Mammary epithelial cell (primary cell): ENCODE data around the gene NOP9.

Experiments
- CTCF ChIP-seq, 2 donors: IDR thresholded peaks in 1 of 2; conservative IDR thresholded peaks in 1 of 2; 2 replicates each; pipeline ENCODE4 v1.5.1; 2011 to 2012; ENCODE audit warnings: inconsistent platforms in 2 of 2, low read length in 2 of 2, mild to moderate bottlenecking in 2 of 2, control low read depth in 1 of 2, low read depth in 1 of 2; ENCODE audit not compliant: insufficient read depth in 1 of 2; ENCODE audit errors: extremely low read depth in 1 of 2
- EZH2 ChIP-seq: IDR thresholded peaks from 2 replicates; pipeline ENCODE4 v1.6.1; 2012; ENCODE audit warnings: low read length, inconsistent platforms, borderline replicate concordance

DNA sequence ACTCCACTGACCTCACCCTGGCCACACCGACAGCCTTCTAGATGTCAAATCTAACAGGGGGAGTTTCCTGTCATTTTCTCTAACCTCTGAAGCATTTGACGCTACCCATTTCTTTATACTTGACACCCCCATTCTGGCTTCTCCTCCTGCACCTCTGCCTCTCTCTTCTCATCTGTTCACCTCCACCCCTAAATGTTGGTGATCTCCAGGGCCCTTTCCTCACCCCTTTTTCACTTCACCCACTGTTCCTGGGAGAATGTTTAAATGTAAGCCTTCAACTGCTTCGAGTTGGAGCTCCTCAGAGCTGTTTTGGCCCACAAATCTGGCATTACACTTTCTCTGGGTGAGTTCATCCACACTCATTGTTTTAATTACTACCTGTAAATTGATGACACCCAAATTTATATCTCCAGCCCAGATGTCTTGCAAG lies 27.8 kb upstream of the NOP9 start:
- TF ChIP-seq CTCF (conservative IDR thresholded peaks at IDR 0.05 in 1 of 2, IDR thresholded peaks at IDR 0.05 in 1 of 2; ENCODE audit: extremely low read depth in 1 of 2, insufficient read depth in 1 of 2, low read depth in 1 of 2, low read length in 2 of 2) (no peak), EZH2 (no peak)
